CD4-positive, alpha-beta T cell treated with Interleukin-21 for 1 hour (primary cell): ENCODE measurements around the gene KLK10.

ENCODE experiments used
- DNase-seq: peaks from one replicate; pipeline ENCODE4 v3.0.0-alpha.2; 2020

The KLK10 gene, protein sequence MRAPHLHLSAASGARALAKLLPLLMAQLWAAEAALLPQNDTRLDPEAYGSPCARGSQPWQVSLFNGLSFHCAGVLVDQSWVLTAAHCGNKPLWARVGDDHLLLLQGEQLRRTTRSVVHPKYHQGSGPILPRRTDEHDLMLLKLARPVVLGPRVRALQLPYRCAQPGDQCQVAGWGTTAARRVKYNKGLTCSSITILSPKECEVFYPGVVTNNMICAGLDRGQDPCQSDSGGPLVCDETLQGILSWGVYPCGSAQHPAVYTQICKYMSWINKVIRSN

DNA sequence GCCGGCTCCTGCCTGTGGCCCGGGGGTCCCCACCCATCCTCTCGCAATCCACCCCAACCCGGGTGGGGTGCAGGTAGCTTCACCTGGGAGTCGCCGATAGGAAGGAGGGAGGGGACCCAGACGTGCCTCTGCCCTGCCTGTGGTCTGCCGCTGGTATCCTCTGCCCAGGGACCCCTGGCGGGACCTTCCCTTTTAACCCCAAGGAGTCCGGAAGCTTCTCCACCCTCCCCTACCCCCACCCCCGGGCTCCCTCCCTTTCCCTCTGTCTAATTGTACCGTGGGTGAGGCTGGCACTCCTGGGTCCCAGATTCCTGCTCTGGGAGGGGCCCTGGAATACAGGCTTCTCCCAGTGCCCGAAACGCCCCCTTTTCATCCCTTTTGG is at the start of gene KLK10:
TSS of gene KLK10 (minus strand) at position 166 of the 382 bp plus-strand sequence. CDS start 579 bp downstream, outside the sequence.
- DNase-seq: no peak

DNA sequence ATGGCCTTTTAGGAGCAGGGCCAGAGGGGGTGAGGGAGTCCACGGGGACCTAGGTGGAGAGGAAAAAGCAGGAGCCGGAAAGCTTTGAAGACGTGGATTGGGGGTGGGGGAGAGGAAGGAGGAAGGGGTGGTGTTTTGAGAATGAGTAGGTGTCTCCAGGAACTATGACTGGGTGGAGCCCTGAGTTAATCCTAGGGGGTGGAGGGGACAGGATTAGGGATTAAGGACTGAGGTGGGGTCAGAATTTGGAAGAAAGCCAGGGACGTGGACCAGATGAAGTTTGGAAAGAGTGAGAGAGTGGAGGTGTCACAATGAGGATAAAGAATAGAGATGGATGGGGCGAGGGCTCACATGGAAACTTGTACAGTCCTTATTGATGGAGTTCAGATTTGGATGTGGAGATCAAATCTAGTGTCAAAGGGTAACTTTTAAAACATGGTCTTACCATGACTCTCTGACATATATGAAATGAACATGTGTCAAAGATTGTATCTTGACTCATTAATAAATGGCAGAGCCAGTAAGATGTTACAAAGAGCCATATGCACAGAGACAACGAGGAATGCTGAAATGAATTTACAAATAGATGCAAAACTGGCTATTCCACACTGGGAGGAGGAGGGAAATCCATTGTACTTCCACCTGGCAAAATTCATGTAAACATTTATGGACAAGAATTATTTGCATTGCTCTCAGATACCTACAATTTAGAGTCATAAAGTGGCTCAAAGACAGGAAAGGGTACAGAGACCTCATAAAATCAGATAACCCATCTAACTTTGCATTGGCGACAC is 47.1 kb upstream of the KLK10 start:
- DNase-seq: no peak

DNA sequence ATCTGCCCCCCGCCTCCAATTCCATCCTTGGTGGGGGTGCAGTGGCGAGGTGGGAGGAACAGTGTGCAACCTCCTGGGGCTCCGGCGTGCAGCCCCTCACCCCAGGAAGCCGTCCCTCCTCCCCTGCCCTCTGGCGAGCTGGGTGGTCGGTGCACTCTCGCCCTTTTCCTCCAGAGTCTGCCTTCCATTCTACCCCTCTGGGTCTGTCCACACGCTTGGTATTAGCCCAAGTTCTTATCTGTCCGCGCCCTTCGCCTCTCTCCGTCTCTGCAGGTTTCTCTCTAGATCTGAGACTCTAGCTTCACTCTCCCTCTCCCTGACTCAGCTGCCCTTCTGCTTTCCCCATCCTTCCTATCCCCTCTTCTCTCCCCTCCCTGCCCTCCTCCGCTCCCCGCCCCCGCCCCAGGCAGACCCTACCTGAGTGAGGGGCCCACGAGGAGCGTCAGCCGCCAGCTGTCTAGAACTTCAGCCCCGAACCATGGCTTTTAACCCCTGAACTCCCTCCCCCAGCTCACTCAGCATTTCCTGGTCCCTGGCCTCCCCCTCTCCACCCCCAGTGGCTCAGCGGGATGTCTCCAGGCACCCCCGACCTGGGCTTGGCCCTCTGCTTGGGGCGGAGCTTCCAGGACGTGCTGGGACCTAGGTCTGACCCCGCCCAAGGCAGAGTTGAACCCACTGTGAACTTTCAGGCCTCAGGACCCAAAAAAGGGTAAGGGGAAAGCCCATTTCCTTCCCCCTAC is 45.9 kb upstream of the KLK10 start:
- no peak for DNase-seq

DNA sequence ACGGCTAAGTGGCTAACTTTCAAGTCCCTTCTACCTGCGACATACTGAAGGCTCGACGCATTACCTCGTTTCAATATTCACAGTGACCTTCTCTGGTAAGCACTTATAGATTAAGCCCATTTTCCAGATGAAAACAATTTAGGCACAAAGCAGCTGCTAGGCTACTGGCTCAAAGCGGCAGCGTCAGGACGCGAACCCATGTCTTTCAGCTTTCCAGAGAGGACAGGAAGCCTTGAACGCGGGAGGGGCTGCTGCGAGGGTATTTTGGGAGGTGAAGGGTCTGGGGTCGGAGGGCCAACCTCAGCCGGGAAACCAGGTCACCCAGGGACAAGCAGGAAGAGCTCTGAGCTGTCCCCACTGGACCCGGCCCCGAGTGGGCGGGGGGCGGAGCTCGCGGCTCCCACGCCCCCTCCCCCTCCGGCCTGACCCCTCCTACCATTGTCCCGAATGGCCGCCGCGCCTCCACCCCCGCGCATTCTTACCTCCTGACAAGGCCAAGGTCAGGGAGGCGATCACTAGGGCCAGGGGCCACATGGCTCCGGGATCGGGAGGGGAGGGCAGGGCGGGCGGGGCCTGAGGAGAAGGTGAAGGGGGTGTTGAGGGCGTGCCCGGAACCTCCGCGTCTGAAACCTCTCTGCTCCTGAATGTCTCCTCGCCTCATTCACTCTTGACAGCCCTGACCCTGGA is 45.2 kb upstream of the KLK10 start, which contains the start of gene KLK13:
TSS of gene KLK13 (minus strand) at position 559 of the 687 bp plus-strand sequence. CDS start at position 534, 25 bp downstream.
- DNase-seq: no peak

DNA sequence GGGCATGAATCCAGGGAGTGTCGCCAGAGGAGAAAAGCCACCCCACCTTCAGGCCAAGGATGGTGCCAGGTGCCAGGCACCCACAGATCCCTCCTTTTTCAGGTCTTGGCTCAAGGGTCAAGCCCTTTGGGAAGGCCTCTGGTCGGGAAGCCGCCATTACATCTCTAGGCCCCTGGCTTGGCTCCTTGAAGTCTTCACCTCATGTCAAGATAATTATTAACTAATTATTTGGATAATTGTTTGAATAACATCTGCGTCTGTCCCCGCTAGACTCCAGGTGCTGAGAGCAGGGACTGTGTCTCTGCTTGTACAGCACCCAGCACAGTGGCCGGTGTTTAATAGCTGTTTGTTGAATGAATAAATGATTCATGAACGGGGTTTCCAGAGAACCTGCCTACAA is 44.2 kb upstream of the KLK10 start:
- no peak for DNase-seq

DNA sequence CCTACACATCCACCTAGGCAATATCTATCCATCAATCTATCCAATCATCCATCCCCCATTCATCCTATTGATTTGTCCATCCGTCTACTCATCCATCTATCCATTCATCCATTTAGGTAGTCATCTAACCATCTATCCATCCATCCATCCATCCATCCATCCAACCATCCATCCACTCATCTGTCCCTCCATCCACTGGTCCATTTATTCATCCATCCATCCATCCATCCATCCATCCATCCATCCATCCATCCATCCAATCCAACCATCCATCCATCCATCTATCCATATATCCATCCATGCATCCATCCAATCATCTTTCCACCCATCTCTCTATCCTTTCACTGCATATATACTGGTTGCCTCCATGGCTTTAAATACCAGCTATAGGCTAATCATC is 41.5 kb upstream of the KLK10 start:
- DNase-seq: no peak

DNA sequence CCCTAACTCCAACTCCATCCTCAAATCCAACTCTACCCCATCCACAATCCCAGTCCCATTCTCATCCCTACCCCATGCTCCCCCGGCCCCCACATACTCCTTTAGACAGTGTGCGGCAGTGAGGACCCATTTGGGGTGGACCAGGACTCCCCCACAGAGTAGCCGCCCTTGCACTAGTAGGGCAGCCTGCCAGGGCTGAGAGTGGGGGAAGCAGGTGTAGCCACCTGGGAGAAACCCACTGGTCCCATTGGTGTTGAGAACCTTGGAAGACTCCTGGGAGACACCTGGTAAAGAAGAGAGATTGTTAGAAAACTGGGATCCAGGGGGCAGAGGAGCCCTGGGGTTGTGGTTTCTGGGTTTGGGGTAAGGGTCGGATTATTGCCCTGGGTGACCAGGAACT is 40.8 kb upstream of the KLK10 start:
- no peak for DNase-seq

DNA sequence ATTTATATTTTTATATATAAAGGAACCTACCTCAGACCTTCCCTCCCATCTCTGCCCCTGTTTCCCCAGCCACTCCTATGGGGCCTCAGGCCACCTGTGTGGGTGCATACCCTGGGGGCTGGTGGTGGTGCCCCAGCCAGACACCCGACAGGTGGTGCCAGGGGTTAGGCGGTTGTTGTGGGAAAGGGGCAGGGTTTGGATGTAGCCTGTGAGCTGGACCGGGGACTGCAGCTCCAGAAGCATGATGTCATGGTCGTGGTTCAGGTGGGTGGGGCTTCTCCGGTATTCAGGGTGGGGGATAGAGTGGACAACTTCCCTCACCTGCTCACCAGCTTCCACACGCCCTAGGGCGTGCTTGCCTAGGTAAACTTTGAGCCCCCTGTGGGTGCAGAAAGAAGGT is 40.2 kb upstream of the KLK10 start:
- DNase-seq: no peak

DNA sequence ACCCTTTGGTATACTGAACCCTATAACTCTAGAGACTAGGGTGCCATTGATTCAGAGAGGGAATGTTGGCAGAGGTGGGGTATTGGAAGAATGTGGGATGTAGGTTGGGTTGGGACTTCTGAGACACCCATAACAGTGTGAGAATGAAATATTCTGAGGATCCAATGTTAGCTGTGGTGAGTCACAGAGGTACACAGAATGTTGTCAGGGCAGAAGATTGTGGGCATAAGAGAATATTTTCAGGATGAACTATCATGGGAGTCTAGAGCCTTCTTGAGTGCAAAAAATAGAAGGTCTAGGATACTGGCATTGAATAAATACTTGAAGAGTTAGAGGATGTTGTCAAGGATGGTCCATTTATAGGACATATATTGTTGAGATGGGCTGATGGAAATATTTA is 36.4 kb upstream of the KLK10 start:
- DNase-seq: no peak

DNA sequence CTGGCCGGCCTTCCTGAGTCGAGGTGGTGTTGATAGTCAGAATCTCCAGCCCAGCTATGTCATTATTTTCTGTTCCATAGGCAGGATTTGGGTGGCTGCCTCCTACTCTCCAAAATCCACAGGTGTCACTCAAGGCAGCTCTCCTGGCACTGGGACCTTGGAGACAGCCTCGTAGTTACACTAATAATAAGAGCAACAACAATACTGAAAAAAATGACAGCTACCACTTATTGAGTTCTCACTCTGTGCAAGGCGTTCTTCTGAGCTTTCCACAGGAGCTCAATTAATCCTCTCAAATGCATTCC is 27.5 kb upstream of the KLK10 start:
- no peak for DNase-seq

DNA sequence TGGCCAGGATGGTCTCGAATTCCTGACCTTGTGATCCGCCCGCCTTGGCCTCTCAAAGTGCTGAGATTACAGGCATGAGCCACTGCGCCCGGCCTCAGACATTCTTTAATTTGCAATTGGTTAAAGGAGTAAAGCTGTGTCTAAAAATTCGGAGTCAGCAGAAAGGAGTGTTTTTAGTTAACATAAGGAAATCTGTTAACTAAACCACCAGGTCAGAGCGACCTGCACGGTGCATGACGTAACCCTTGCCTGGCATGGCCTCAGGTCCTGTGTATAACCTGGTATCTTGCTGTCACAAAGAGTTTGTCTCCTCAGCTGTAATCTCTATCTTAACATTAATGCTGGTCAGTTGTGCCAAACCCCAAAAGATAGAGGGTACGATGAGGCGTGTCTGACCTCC is 24.8 kb upstream of the KLK10 start:
- DNase-seq: no peak

DNA sequence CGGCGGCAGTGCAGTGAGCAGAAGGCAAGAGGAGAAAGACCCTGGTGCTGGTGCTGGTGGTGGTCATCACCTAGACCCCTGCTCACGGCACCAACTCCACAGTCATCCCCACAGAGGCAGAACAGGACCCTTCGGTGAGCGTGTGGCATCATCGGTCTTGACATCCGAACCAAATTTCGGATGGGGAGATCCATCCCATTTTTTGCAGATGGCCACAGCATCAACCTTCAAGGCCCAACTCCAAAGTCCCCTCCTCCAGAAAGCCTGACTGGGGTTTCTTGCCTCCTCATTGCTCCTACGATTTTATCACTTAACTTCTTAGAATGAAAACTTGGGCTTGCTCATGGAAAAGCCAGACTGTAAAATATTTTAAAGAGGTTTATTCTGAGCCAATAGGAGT is 24.0 kb upstream of the KLK10 start:
- DNase-seq: no peak

DNA sequence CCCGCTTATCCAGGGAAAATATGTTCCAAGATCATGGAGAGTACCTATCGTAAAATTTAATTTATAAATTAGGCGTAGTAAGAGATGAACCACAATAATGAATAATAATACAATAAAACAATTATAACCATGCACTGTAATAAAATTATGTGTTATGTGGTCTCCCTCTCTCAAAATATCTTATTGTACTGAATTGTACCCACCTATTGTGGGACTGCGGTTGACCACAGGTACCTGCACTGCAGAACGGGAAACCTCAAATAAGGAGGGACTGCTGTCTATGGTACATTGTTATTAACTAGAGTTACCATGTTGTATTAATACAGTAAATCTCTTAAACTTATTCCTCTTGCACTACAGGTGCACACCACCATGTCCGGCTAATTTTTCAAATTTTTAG is 20.6 kb upstream of the KLK10 start:
- DNase-seq: no peak

DNA sequence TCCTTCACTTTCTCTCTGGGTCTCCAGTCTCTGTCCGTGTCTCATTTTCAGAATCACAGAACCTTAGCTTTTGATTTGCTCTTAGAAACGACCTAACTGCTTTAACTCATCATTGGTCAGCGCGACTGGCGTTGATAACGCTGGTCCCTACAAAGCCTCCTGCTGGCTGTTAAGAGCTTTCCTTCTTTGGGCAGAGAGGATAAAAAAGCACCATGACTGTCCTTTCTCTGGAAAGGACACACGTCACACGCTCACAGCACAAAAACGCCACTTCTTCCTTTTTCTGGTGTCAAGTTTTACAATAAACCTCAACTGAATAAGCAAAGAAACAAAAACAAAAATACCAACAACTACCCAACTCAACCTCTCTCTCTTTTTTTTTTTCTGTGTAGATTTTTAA is 17.0 kb upstream of the KLK10 start:
- DNase-seq: no peak

DNA sequence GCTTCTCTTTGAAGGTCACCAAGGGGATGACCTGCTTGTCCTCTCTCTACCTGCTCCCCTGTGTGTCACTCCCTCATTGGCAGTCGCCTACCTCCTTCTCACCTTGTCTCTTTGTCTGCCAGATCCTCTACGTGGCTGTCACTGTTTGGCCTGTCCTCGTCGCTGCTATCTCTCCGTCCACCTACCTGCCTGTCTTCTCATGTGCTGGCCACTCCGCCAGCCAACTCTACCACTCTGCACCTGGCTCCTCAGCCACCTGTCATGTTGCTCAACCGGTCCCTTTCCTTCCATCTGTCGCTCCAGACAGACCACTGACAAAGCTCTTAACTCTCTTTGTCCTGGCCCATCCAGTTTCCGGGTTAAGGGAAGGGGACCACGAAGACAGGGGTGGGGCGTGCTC is 15.2 kb upstream of the KLK10 start, which contains the start of gene KLK12:
TSS of gene KLK12 (minus strand) at position 299 of the 400 bp plus-strand sequence. CDS start 381 bp downstream, outside the sequence.
- DNase-seq: no peak

DNA sequence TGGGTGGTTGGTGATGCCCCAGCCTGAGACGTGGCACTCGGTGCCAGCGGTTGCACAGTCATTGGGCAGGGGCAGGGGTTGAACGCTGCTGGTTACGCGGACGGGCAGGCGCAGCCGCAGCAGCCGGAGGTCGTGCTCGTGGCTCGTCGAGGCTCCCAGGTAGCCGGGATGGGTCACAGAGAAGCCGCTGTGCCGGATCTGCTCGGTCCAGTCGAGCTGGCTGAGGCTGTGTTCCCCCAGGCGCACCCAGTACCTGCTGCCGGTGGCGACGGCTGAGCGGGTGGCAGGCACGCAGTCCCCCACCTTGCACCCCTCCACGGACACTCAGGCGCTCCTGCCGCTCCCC is 12.3 kb upstream of the KLK10 start:
- no peak for DNase-seq

DNA sequence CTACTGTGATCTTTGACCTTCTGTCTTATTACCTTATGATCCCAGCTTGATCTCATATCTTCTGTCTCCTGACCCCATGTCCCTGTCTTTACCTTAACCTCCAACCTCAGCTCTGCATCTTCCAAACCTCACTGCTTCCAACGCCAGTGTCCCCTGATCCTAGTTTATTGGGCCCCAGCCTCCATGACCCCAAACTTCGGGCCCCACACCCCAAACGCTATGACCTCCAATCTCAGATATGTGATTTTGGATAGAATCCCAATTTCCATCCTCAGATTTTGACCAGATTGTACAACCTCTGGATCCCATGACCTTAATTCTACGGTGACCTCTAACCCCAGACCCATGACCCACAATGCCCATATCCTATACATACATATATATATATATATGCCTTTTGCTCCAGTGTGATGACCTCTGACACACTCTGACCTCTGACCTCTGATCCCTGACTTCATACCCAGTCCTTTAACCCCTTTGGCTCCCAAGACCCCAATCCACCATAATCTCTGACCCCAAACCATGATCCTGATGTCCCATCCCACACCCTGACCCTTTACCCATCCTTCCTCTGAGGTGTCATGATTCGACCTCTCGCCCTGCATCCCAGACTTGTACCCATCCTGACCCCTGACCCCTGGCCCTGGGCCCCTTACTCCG is 11.8 kb upstream of the KLK10 start:
- no peak for DNase-seq

DNA sequence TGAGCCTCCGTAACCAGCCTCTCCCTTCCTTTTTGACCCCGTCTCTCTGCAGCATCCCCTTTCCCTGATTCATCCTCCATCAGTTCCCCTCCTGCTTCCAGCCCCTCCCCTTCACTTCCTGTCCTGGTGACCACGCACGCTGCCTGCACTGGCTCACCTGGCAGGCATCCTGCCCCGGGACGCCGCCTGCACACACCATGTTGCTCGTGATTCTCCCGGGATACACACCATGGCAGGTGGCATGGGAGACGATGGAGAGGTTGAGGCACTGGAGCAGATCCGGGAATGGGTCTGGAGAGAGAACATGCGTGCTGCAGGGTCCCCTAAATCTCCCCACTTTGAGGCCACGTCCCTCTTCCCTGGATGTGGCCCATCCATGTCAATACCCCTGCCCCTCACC is 11.1 kb upstream of the KLK10 start:
- no peak for DNase-seq

DNA sequence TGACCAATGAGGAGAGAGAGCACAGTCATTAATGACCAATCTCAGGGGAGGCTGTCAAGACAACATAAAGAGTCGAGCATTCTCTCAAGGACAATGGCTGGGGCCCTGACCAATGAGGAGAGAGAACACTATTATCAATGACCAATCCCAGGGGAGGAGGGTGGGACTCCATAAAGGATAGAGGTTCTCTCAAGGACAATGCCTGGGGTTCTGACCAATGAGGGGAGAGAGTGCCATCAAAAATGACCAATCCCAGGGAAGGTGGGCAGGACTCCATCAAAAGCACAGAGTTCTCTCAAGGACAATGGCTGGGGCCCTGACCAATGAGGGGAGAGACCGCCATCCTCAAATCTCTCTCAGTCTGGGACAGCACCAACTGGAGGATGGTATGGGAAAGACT is 10.2 kb upstream of the KLK10 start:
- DNase-seq: no peak

DNA sequence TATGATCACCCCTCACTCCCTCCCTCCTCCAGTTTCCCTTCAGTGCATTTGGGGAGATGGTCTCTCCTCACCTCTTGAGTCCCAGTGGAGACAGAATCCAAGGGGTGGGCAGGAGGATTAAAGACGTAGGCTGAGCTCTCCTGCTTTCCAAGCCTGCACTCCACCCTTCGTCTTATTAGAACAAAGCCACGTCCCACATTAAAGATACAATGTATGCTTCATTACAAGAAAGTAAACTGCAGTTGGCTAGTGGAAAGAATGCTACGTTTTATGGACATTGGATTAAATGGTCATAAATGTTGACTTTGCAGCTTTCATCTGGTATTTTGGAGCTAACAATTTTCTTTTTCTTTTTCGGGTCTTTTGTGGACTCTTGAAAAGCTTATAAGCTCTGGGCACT is 8.4 kb upstream of the KLK10 start:
- no peak for DNase-seq

DNA sequence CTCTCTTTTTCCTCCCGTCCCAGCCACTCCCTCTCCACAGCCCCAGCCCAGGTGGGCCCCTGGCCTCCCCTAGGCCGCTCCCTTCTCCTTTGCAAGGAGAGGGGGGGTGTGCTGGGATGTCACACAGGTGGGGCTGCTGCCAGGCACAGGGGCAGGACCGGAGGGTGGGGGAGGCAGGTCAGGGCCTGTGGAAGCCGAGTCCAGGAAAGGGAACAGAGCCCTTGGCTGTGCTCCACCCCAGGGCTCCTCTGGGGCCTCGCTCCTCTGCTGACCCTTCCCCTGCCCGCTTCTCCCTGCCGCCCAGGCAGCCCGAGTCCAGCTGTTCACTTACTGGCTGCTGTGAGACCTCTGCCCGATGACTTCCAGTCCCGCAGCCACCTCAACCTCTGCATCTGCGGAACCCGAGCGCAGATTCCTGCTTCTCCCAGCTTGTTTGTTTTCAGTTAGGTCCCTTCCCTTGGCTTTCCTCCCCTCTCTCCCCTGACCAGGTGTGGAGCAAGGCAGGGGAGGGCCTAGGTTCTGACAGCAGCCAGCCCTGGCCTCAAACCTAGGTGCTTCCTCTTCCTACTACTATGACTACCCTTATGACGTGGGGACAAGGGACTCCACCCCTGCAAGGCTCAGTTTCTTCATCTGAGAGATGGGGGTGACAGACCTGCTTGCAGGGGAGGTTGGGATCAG is 7.8 kb upstream of the KLK10 start:
- no peak for DNase-seq

DNA sequence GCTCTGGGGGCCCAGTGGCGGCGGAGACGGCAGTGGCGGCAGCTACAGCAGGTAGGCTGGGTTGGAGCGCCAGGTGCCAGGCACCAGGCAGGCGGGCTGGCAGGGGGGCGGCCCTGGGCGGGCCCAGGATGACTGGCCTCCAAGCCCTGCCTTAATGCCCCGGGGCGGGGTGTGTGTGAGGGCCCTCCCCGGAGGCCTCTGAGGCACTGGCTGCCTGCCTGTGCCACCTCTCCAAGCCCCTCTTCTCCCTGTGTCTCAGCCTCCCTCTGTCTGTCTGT is 7.0 kb upstream of the KLK10 start, which contains the start of gene KLK11:
TSS of gene KLK11 (minus strand) at position 63 of the 278 bp plus-strand sequence. CDS start 985 bp downstream, outside the sequence.
- no peak for DNase-seq
